T-helper 1 cell treated with Interleukin-12 subunit alpha and Interleukin-12 subunit beta and Interleukin-4 antibody, amounts not matched to agents 30 ng/mL and 1 ng/mL, for 36 hours (primary cell): Measurements from ENCODE around the gene MGAT4D. TPM values are rescaled to one million over a fixed set of nuclear protein-coding genes. Genes with fewer than 3 reads are reported as not detected.
"Not testable (repeated sequence)": the region's sequence is repeated elsewhere in the genome, so short reads cannot be mapped to it uniquely, and the experiment has no call there.

Source experiments
- intact Hi-C: fragments of 100-400 bp; cut with micrococcal nuclease; formaldehyde crosslinking; loops from one replicate; pipeline ENCODE4 v1.15.1; 2024
- total RNA-seq: library from RNA; stranded (reverse); gene quantifications from 2 replicates; pipeline ENCODE4 v1.2.3, GENCODE V29; 2022

MGAT4D gene
- total RNA-seq, 1 donor from 2014 or later, result not detected

GRCh38 chr4:140444347-140444746 lies 53.7 kb downstream of the MGAT4D start:
- intact Hi-C loops, result not testable (repeated sequence)

- intact Hi-C loops, result no loop called here
These were observed 58.4 kb downstream of the MGAT4D start for GRCh38 chr4:140439644-140440142.

- intact Hi-C loops, result loop anchor here (2.0 kb wide), 1 partner anchor 67 kb away; no protein-coding TSS in a partner anchor
These were observed 70.1 kb downstream of the MGAT4D start for GRCh38 chr4:140427919-140428471.

- intact Hi-C loops, result loop anchor here (2.0 kb wide), 1 partner anchor 67 kb away; no protein-coding TSS in a partner anchor
These were observed 70.8 kb downstream of the MGAT4D start, which contains the start of gene CLGN for GRCh38 chr4:140427106-140427918. TSS of gene CLGN (minus strand) at chr4:140427648. CDS start at chr4:140413078, 14,570 bp downstream.

GRCh38 chr4:140426610-140427105 lies 71.4 kb downstream of the MGAT4D start:
- intact Hi-C loops, result loop anchor here (2.0 kb wide), 1 partner anchor 66 kb away; no protein-coding TSS in a partner anchor

- intact Hi-C loops, result no loop called here
These were observed 75.0 kb downstream of the MGAT4D start for GRCh38 chr4:140423106-140423505.

- intact Hi-C loops, result not testable (repeated sequence)
These were observed 84.7 kb downstream of the MGAT4D start for GRCh38 chr4:140413130-140413969.

- intact Hi-C loops, result no loop called here
These were observed 89.1 kb downstream of the MGAT4D start for GRCh38 chr4:140408974-140409373.

- intact Hi-C loops, result no loop called here
These were observed 91.8 kb downstream of the MGAT4D start for GRCh38 chr4:140406292-140406691.

- intact Hi-C loops, result no loop called here
These were observed 98.0 kb downstream of the MGAT4D start for GRCh38 chr4:140400111-140400510.

- intact Hi-C loops, result no loop called here
These were observed 102.4 kb downstream of the MGAT4D start for GRCh38 chr4:140395668-140396067.

Other genes starting within 250 kb of the MGAT4D start
- 22.3 and 23.8 TPM in 2 replicates for gene SCOC, start 124.6 kb downstream of the MGAT4D start, total RNA-seq
- gene CLGN, start 70.6 kb downstream of the MGAT4D start, total RNA-seq, result not detected in 2 replicates
- gene ELMOD2, start 25.9 kb upstream of the MGAT4D start, total RNA-seq, result 17.3 and 18.2 TPM in 2 replicates
- not detected in 2 replicates for gene UCP1, start 70.7 kb upstream of the MGAT4D start, total RNA-seq